Melanocyte of skin (primary cell): ENCODE data around the gene CCT5. TPM values are rescaled to one million over a fixed set of nuclear protein-coding genes. Genes with fewer than 3 reads are reported as not detected.

Experiments
- small RNA-seq, 2 donors: library from RNA; depleted of rRNA; stranded (forward); fragments of <200 nt; gene quantifications; one replicate each; pipeline ENCODE3, GENCODE V24; 2012
- total RNA-seq, 2 donors: library from RNA; depleted of rRNA; stranded (reverse); fragments of >200 nt; gene quantifications; 2 replicates each; pipeline ENCODE4 v1.2.3, GENCODE V29; 2012

The CCT5 gene
- total RNA-seq, result 100 to 1,000 TPM; 342 to 718 TPM

GRCh38 chr5:10249948-10250805 is at the start of gene CCT5:
Gene CCT5 (plus strand): TSS chr5:10250280. CDS start chr5:10250341, 61 bp downstream.

GRCh38 chr5:10307206-10308148 is 57.4 kb downstream of the CCT5 start, which contains the start of gene CMBL:
Gene CMBL (minus strand): TSS chr5:10307902. CDS start chr5:10290762, 17,140 bp downstream.

Small RNA genes within 50 kb of the gene (small RNA-seq; reads per million reads assigned to genes)
- 0 reads per million in 2 donors for gene RF00019

Other genes with a start within 250 kb of the CCT5 start
- gene ATPSCKMT, start 392 bp upstream of the CCT5 start, total RNA-seq, result 10 to 100 TPM; 10.7 to 14.5 TPM
- gene CMBL, start 57.6 kb downstream of the CCT5 start, total RNA-seq, result 1 to 10 TPM; 4.0 to 5.2 TPM
- 10 to 100 TPM; 35.1 to 48.6 TPM for gene MARCHF6, start 103.4 kb downstream of the CCT5 start, total RNA-seq
- under 1 TPM; 0.34 to 0.67 TPM for gene ROPN1L, start 191.6 kb downstream of the CCT5 start, total RNA-seq